Neural cell (in vitro differentiated cells): Measurements from ENCODE around the gene ABHD5. TPM values are rescaled to one million over a fixed set of nuclear protein-coding genes. Genes with fewer than 3 reads are reported as not detected.

Experiments
- H2AFZ ChIP-seq: fragments of 200-600, 300-800 bp; sonication (generic), shearing (Covaris generic); 2 replicates; pipeline ENCODE4 v1.6.0; 2014; ENCODE audit warnings: low read depth, mild to moderate bottlenecking, antibody characterized with exemption, low read length, moderate library complexity
- H3F3A ChIP-seq: fragments of 200-600 bp; shearing (Covaris generic); 2 replicates; pipeline ENCODE4 v1.6.1; 2016; ENCODE audit warnings: mild to moderate bottlenecking, moderate library complexity, mixed read lengths, antibody characterized with exemption, low read length; ENCODE audit not compliant: insufficient read depth, poor library complexity, severe bottlenecking
- H3K27ac ChIP-seq: fragments of 200-600, 300-800 bp; sonication (generic), shearing (Covaris generic); 2 replicates; pipeline ENCODE4 v1.5.1; 2014; ENCODE audit warnings: mild to moderate bottlenecking, low read length, moderate library complexity
- H3K27me3 ChIP-seq: fragments of 300-800, 200-600 bp; sonication (generic), shearing (Covaris generic); 2 replicates; pipeline ENCODE4 v1.6.0; 2014; ENCODE audit warnings: mild to moderate bottlenecking, low read depth, low read length, moderate library complexity; ENCODE audit not compliant: insufficient read depth
- H3K36me3 ChIP-seq: fragments of 300-800, 200-600 bp; sonication (generic), shearing (Covaris generic); 2 replicates; pipeline ENCODE4 v1.5.1; 2014; ENCODE audit warnings: mild to moderate bottlenecking, antibody characterized with exemption, low read length, moderate library complexity; ENCODE audit not compliant: insufficient read depth
- H3K4me2 ChIP-seq: fragments of 300-800, 200-600 bp; sonication (generic), shearing (Covaris generic); 2 replicates; pipeline ENCODE4 v1.6.0; 2014; ENCODE audit warnings: mild to moderate bottlenecking, low read length
- H3K4me3 ChIP-seq: fragments of 300-800, 200-600 bp; sonication (generic), shearing (Covaris generic); 2 replicates; pipeline ENCODE4 v1.5.1; 2014; ENCODE audit warnings: mild to moderate bottlenecking, low read length, moderate library complexity
- H3K79me2 ChIP-seq: fragments of 200-600 bp; shearing (Covaris generic); replicated peaks from 2 replicates; pipeline ENCODE4 v1.6.0; 2014; ENCODE audit warnings: mild to moderate bottlenecking, low read length, moderate library complexity; ENCODE audit not compliant: insufficient read depth
- H3K9ac ChIP-seq: fragments of 300-800, 200-600 bp; sonication (generic), shearing (Covaris generic); 2 replicates; pipeline ENCODE4 v1.6.1; 2016; ENCODE audit warnings: mild to moderate bottlenecking, low read length, mixed read lengths
- H3K9me2 ChIP-seq: fragments of 200-600 bp; shearing (Covaris generic); 2 replicates; pipeline ENCODE4 v1.6.1; 2016; ENCODE audit warnings: mild to moderate bottlenecking, low read length, mixed read lengths; ENCODE audit not compliant: insufficient read depth
- H3K9me3 ChIP-seq: fragments of 200-600, 300-800 bp; sonication (generic), shearing (Covaris generic); 2 replicates; pipeline ENCODE4 v1.6.1; 2016; ENCODE audit warnings: mild to moderate bottlenecking, mixed run types, low read length, moderate library complexity, mixed read lengths
- H4K20me1 ChIP-seq: fragments of 200-600 bp; shearing (Covaris generic); 2 replicates; pipeline ENCODE4 v1.6.1; 2016; ENCODE audit warnings: mild to moderate bottlenecking, mixed run types; ENCODE audit not compliant: insufficient read depth
- CTCF ChIP-seq: fragments of 450-650 bp; IDR thresholded peaks from 2 replicates; pipeline ENCODE4 v1.5.1; 2014; ENCODE audit warnings: antibody characterized with exemption, mild to moderate bottlenecking, moderate library complexity; ENCODE audit not compliant: poor library complexity, severe bottlenecking
- EP300 ChIP-seq: fragments of 450-650 bp; conservative IDR thresholded peaks from 2 replicates; pipeline ENCODE4 v1.6.1; 2014; ENCODE audit warnings: antibody characterized with exemption, mild to moderate bottlenecking, moderate library complexity; ENCODE audit not compliant: poor library complexity, severe bottlenecking
- EZH2 ChIP-seq: fragments of 200-600, 300-800 bp; shearing (Covaris generic), sonication (generic); IDR thresholded peaks from 2 replicates; pipeline ENCODE4 v1.6.1; 2014; ENCODE audit warnings: antibody characterized with exemption, low read length, borderline replicate concordance, mild to moderate bottlenecking; ENCODE audit not compliant: insufficient read depth, poor library complexity, severe bottlenecking
- MXI1 ChIP-seq: fragments of 450-650 bp; conservative IDR thresholded peaks from 2 replicates; pipeline ENCODE4 v1.6.1; 2014; ENCODE audit warnings: antibody characterized with exemption, mild to moderate bottlenecking; ENCODE audit not compliant: poor library complexity, severe bottlenecking
- POLR2AphosphoS5 ChIP-seq: IDR thresholded peaks from 2 replicates; pipeline ENCODE4 v1.6.1; 2012
- RAD21 ChIP-seq: fragments of 450-650 bp; conservative IDR thresholded peaks from 2 replicates; pipeline ENCODE4 v1.6.1; 2014; ENCODE audit warnings: antibody characterized with exemption, mild to moderate bottlenecking, moderate library complexity
- REST ChIP-seq: IDR thresholded peaks from 2 replicates; pipeline ENCODE4 v1.6.1; 2012; ENCODE audit warnings: borderline replicate concordance
- SMC3 ChIP-seq: fragments of 450-650 bp; conservative IDR thresholded peaks from 2 replicates; pipeline ENCODE4 v1.6.1; 2014; ENCODE audit warnings: antibody characterized with exemption, mild to moderate bottlenecking, moderate library complexity; ENCODE audit not compliant: poor library complexity
- TAF1 ChIP-seq: IDR thresholded peaks from 2 replicates; pipeline ENCODE4 v1.6.1; 2012; ENCODE audit warnings: low read depth
- polyA plus RNA-seq: library from polyadenylated mRNA; depleted of rRNA; stranded (reverse); fragments of >200 nt; gene quantifications from 2 replicates; pipeline ENCODE4 v1.2.3, GENCODE V29; 2014

Gene ABHD5
- polyA plus RNA-seq, 1 donor from 2014 or later: 26.6 TPM

- H3F3A ChIP-seq: no peaks in the 10 kb centered on the region
- no peaks in the 10 kb centered on the region for H4K20me1 ChIP-seq
- no peaks in the 10 kb centered on the region for H3K9me3 ChIP-seq
- H2AFZ ChIP-seq: no peak overlapping the region
- H3K9ac ChIP-seq: no peak overlapping the region
- H3K9me2 ChIP-seq: no peaks in the 10 kb centered on the region
- no peak overlapping the region for H3K27ac ChIP-seq
- no peaks in the 10 kb centered on the region for H3K79me2 ChIP-seq
- H3K36me3 ChIP-seq: no peaks in the 10 kb centered on the region
- H3K27me3 ChIP-seq: no peaks in the 10 kb centered on the region
- H3K4me3 ChIP-seq: no peak overlapping the region
- TF ChIP-seq EP300 (no peak), EZH2 (no peak), MXI1 (no peak), REST (no peak), POLR2AphosphoS5 (no peak), RAD21 (no peak), SMC3 (no peak), CTCF (no peak), TAF1 (no peak)
- no peak overlapping the region for H3K4me2 ChIP-seq
These were observed 79.2 kb downstream of the ABHD5 start for GRCh38 chr3:43769885-43770425.

- Histone ChIP-seq H3K79me2 (no peaks in the 10 kb centered on the region), H3K4me3 (no peak overlapping the region), H3K36me3 (no peaks in the 10 kb centered on the region), H3K27ac (no peak overlapping the region), H3F3A (no peaks in the 10 kb centered on the region), H3K9me2 (no peaks in the 10 kb centered on the region), H3K9ac (no peak overlapping the region), H3K27me3 (no peaks in the 10 kb centered on the region), H2AFZ (no peak overlapping the region), H3K9me3 (no peaks in the 10 kb centered on the region), H4K20me1 (no peaks in the 10 kb centered on the region), H3K4me2 (no peak overlapping the region)
- TF ChIP-seq REST: no peak
- TF ChIP-seq CTCF: no peak
- TF ChIP-seq MXI1: no peak
- no peak for TF ChIP-seq EZH2
- no peak for TF ChIP-seq EP300
- TF ChIP-seq SMC3: no peak
- TF ChIP-seq TAF1: no peak
- no peak for TF ChIP-seq POLR2AphosphoS5
These were observed 79.8 kb downstream of the ABHD5 start for GRCh38 chr3:43770426-43771103.
